Measurements from ENCODE around the gene NMBR.

GRCh38 chr6:142028527-142028926 is 118.4 kb downstream of the NMBR start:
- TF ChIP-seq POLR2A (IDR thresholded peaks at IDR 0.05) (no peak), CTCF (IDR thresholded peaks at IDR 0.05) (no peak)
